Activated B cell treated with CpG ODN at 0.5 μM for 24 hours (primary cell): ENCODE results near the gene MAP7D1. TPM values are rescaled to one million over a fixed set of nuclear protein-coding genes. Genes with fewer than 3 reads are reported as not detected.

Experiments
- ATAC-seq: fragments of 200-7000 bp; cut with Tn5 transposase; one replicate; pipeline ENCODE4 v1.10.0; 2021; ENCODE audit warnings: low read depth, mild to moderate bottlenecking, moderate library complexity
- CTCF ChIA-PET: fragments of 350-600 bp; sonication (Branson Sonifier 250); formaldehyde crosslinking; loops from one replicate; lab custom pipeline; 2021; ENCODE audit warnings: antibody characterized with exemption; lab: Charles Lee
- POLR2A ChIA-PET: fragments of 350-600 bp; sonication (Branson Sonifier 250); formaldehyde crosslinking; loops from one replicate; lab custom pipeline; 2021; ENCODE audit warnings: antibody characterized with exemption; lab: Charles Lee
- DNase-seq: peaks from one replicate; pipeline ENCODE4 v3.0.0; 2022
- H3K27ac Mint-ChIP-seq: one replicate; pipeline ENCODE4 v1.8.0; 2020; ENCODE audit warnings: mixed read lengths
- H3K27me3 Mint-ChIP-seq: one replicate; pipeline ENCODE4 v1.8.0; 2021; ENCODE audit warnings: mixed read lengths
- H3K36me3 Mint-ChIP-seq: one replicate; pipeline ENCODE4 v1.8.0; 2021; ENCODE audit warnings: low read depth, mixed read lengths
- H3K4me1 Mint-ChIP-seq: one replicate; pipeline ENCODE4 v1.8.0; 2021; ENCODE audit warnings: mixed read lengths
- H3K4me3 Mint-ChIP-seq: one replicate; pipeline ENCODE4 v1.8.0; 2020; ENCODE audit warnings: mild to moderate bottlenecking, mixed read lengths
- H3K9me3 Mint-ChIP-seq: one replicate; pipeline ENCODE4 v1.8.0; 2020; ENCODE audit warnings: mixed read lengths
- intact Hi-C: fragments of 100-400 bp; cut with micrococcal nuclease; formaldehyde crosslinking; loops from one replicate; pipeline ENCODE4 v1.15.1; 2024
- total RNA-seq: library from RNA; stranded (reverse); gene quantifications from 2 replicates; pipeline ENCODE4 v1.2.3, GENCODE V29; 2022
- TF ChIP-seq, protein P1 (sequence below): fragments of 200-600 bp; IDR thresholded peaks from one replicate; pipeline ENCODE4 v1.8.0; 2022; ENCODE audit warnings: antibody characterized with exemption, mild to moderate bottlenecking

The MAP7D1 gene
- total RNA-seq, 1 donor from 2014 or later, result 59.9 TPM

DNA sequence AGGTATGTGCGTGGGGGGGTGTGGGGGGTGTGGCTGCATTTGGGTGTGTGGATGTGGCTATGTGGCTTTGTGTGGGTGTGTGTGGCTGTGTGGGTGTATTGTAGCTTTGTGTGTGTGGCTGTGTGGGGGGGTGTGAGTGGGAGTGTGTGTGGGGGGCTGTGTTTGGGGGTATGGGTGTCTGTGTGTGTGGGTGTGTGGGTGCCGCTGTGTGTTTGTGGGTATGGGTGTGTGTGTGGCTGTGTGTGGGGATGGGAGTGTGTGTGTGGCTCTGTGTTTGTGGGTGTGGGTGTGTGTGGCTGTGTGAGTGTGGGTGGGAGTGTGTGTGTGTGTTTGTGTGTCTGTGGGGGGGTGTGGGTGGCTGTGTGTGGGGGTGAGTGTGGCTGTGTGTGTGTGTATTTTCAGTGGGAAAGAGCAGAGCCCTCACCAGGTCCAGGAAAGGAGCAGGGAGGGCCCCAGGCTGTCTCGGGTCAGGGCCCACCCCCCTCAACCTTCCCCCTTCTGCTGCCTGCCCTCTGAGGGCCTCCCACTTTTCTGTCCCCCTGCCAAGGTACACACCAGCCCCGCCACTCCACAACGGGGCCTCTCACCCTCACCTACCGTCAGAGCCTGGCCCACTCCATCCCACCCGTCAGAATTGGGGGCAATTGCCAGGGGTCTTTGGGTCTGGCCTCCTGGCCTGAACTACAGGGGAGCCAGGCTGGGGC is 29.0 kb upstream of the MAP7D1 start:
- TF ChIP-seq, protein P1, sequence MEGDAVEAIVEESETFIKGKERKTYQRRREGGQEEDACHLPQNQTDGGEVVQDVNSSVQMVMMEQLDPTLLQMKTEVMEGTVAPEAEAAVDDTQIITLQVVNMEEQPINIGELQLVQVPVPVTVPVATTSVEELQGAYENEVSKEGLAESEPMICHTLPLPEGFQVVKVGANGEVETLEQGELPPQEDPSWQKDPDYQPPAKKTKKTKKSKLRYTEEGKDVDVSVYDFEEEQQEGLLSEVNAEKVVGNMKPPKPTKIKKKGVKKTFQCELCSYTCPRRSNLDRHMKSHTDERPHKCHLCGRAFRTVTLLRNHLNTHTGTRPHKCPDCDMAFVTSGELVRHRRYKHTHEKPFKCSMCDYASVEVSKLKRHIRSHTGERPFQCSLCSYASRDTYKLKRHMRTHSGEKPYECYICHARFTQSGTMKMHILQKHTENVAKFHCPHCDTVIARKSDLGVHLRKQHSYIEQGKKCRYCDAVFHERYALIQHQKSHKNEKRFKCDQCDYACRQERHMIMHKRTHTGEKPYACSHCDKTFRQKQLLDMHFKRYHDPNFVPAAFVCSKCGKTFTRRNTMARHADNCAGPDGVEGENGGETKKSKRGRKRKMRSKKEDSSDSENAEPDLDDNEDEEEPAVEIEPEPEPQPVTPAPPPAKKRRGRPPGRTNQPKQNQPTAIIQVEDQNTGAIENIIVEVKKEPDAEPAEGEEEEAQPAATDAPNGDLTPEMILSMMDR, result no peak
- POLR2A ChIA-PET, result no interaction called here
- CTCF ChIA-PET, result no interaction called here
- peaks cover 30% of the 10 kb centered on the region for H3K4me1 Mint-ChIP-seq
- H3K36me3 Mint-ChIP-seq, result no peaks in the 10 kb centered on the region
- peaks cover 12% of the 10 kb centered on the region for H3K27me3 Mint-ChIP-seq
- no peak overlapping the region for H3K27ac Mint-ChIP-seq
- H3K9me3 Mint-ChIP-seq, result no peaks in the 10 kb centered on the region
- no peak overlapping the region for H3K4me3 Mint-ChIP-seq
- DNase-seq, result no peak
- intact Hi-C loops, result no loop called here
- no peak for ATAC-seq

DNA sequence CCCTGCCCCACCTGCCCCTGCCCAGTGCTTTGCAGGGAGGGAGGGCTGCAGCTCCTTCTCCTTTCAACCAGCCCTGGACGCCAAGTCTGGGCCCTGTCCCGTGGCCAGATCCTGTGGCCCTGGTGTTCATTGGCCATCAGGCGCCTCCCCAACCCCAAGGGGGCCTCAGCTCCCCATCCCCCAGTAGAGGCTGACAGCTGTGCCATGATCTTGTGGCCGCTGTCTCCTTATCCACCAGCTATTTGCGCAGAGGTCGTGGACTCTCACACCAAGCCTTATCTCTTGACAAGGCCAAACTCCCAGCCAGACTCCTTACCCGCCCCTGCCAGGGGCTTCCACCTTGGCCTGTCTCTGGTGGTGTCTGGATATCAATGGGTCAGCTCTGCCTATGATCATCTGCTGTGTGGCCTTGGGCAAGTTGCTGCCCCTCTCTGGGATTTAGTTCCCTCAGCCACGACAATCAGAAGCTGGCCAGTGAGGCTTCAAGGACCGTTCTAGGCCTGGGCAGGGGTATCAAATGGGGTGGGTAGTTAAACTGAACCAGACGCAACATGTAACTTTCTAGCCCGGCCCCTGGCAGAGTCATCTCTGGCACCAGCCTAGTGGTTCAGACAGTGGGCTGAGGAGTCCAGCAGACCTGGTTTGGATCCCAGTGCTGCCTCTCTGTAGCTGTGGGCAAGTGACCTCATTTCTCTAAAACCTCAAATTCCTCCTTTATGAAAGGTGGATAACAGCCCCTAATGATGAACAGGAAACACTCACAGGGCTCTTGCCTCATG is 27.6 kb upstream of the MAP7D1 start:
- ChIA-PET POLR2A (no interaction called here), CTCF (no interaction called here)
- peaks cover 19% of the 10 kb centered on the region for H3K4me1 Mint-ChIP-seq
- ATAC-seq (no peak), DNase-seq (no peak)
- intact Hi-C loops, result no loop called here
- peaks cover 10% of the 10 kb centered on the region for H3K27me3 Mint-ChIP-seq
- H3K36me3 Mint-ChIP-seq, result no peaks in the 10 kb centered on the region
- TF ChIP-seq, protein P1, result no peak
- H3K4me3 Mint-ChIP-seq, result no peak overlapping the region
- no peaks in the 10 kb centered on the region for H3K9me3 Mint-ChIP-seq
- H3K27ac Mint-ChIP-seq, result no peak overlapping the region

DNA sequence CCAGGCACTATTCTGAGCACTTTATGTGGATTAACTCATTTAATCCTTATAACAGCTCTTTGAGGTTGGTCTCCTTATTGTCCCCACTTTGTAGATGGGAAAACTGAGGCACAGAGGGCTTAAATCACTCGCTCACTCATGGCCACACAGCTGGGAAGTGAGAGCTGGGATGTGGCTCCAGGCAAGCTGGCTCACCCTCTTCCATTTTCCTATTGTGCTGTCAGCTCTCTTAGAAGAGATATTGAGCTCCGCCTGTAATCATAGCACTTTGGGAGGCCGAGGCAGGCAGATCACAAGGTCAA is 27.1 kb upstream of the MAP7D1 start:
- H3K4me1 Mint-ChIP-seq, result peaks cover 14% of the 10 kb centered on the region
- POLR2A ChIA-PET, result no interaction called here
- no peak overlapping the region for H3K27ac Mint-ChIP-seq
- intact Hi-C loops, result no loop called here
- TF ChIP-seq, protein P1, result no peak
- no peak for ATAC-seq
- H3K4me3 Mint-ChIP-seq, result no peak overlapping the region
- H3K27me3 Mint-ChIP-seq, result peaks cover 10% of the 10 kb centered on the region
- CTCF ChIA-PET, result no interaction called here
- no peaks in the 10 kb centered on the region for H3K9me3 Mint-ChIP-seq
- H3K36me3 Mint-ChIP-seq, result no peaks in the 10 kb centered on the region
- no peak for DNase-seq

DNA sequence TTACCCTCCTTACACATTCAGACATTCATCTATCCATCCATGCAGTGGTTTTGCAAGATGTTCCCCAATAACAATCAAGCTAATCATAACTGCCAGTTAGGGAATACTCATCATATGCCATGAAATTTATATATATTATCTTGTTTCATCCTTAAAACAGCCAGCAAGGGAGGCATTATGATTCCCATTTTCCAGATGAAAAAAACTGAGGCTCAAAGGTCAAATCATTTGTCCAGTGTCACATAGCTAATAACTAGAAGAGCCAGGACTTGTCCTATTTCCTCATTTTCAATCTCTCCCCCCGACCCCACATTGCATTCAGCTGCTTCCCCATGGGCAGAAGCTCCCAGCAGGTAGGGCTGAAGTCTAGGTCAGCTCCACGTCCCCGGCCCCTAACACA is 23.9 kb upstream of the MAP7D1 start:
- intact Hi-C loops, result loop anchor here (5.0 kb wide), 1 partner anchor 275 kb away; no protein-coding TSS in a partner anchor
- Mint-ChIP-seq H3K27me3 (no peaks in the 10 kb centered on the region), H3K27ac (no peak overlapping the region), H3K9me3 (no peaks in the 10 kb centered on the region), H3K4me1 (no peaks in the 10 kb centered on the region), H3K4me3 (no peak overlapping the region), H3K36me3 (peaks cover 13% of the 10 kb centered on the region)
- ATAC-seq, result no peak
- TF ChIP-seq, protein P1, result no peak
- no peak for DNase-seq
- POLR2A ChIA-PET, result interaction anchor here (0.6 kb wide), 1 partner anchor 126 kb away, joined by 4 read pairs; no protein-coding TSS in a partner anchor
- CTCF ChIA-PET, result interaction anchor here (0.8 kb wide), 1 partner anchor 32 kb away, joined by 3 read pairs; no protein-coding TSS in a partner anchor

DNA sequence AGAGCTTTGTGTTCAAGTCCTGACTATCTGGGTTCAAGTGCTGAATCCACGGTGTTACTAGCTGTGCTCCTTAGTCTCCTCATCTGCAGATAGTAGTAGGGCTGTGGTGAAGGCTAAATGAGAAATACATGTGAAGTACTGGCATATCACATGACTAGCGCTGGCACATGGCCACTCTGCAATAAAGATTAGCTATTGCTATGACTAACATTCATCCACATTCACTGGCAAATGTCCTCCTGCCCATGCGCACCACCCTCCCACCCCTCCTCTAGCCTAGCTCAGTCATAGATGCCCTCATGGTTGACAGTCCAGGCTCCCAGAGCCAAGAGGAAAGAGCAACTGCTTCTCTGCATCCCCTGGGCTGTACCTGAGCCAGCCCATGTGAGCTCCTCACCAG is 22.5 kb upstream of the MAP7D1 start:
- Mint-ChIP-seq H3K4me3 (no peak overlapping the region), H3K27me3 (no peaks in the 10 kb centered on the region), H3K36me3 (peaks cover 26% of the 10 kb centered on the region), H3K9me3 (no peaks in the 10 kb centered on the region), H3K4me1 (no peaks in the 10 kb centered on the region), H3K27ac (no peak overlapping the region)
- intact Hi-C loops, result loop anchor here (5.0 kb wide), 1 partner anchor 276 kb away; no protein-coding TSS in a partner anchor
- ATAC-seq (no peak), DNase-seq (no peak)
- TF ChIP-seq, protein P1, result no peak
- ChIA-PET CTCF (interaction anchor here (1.2 to 3.5 kb wide), 3 partner anchors 15 to 55 kb away, joined by 4 to 38 read pairs (median 11); no protein-coding TSS in a partner anchor), POLR2A (interaction anchor here (0.8 kb wide), 1 partner anchor 630 kb away, joined by 3 read pairs; no protein-coding TSS in a partner anchor)
